ENCODE measurements around the gene TRIM73.
"Not testable (repeated sequence)": the region's sequence is repeated elsewhere in the genome, so short reads cannot be mapped to it uniquely, and the experiment has no call there.

- not testable (repeated sequence) for TF ChIP-seq POLR2A (IDR thresholded peaks at IDR 0.05; ENCODE audit: low read depth, low read length); MYC (IDR thresholded peaks at IDR 0.05; ENCODE audit: low read depth, low read length); POLR2AphosphoS5 (IDR thresholded peaks at IDR 0.05; ENCODE audit: insufficient read depth, low read depth, low read length); CTCF (IDR thresholded peaks at IDR 0.05; ENCODE audit: extremely low read depth in 1 of 2, insufficient read depth in 1 of 2, low read depth in 1 of 2, low read length in 2 of 2); EZH2 (IDR thresholded peaks at IDR 0.05; ENCODE audit: borderline replicate concordance, low read depth, low read length, severe bottlenecking); GATA2 (IDR thresholded peaks at IDR 0.05; ENCODE audit: insufficient read depth, insufficient read length, low read depth, low read length); JUN (IDR thresholded peaks at IDR 0.05; ENCODE audit: borderline replicate concordance, insufficient read depth, insufficient read length, low read depth); MAX (IDR thresholded peaks at IDR 0.05; ENCODE audit: insufficient read depth, insufficient read length); FOS (IDR thresholded peaks at IDR 0.05; ENCODE audit: borderline replicate concordance, insufficient read depth, low read length)
Observed at GRCh38 chr7:75442101-75442464, 46.7 kb downstream of the TRIM73 start.
